Transverse colon (tissue), 4 donors: ENCODE data around the gene IRX1. TPM values are rescaled to one million over a fixed set of nuclear protein-coding genes. Genes with fewer than 3 reads are reported as not detected.

Experiments
- DNase-seq: peaks from one replicate; pipeline ENCODE4 v3.0.0-alpha.2; 2019
- H3K27ac ChIP-seq, 4 donors: fragments of 200-600 bp; sonication (generic); 2 replicates each; pipeline ENCODE4 v1.5.1; 2016 to 2018; ENCODE audit warnings: inconsistent platforms in 4 of 4
- H3K27me3 ChIP-seq: fragments of 200-600 bp; sonication (generic); 2 replicates; pipeline ENCODE4 v1.5.1; 2017; ENCODE audit warnings: inconsistent platforms
- H3K36me3 ChIP-seq, 4 donors: fragments of 200-600 bp; sonication (generic); 2 replicates each; pipeline ENCODE4 v1.5.1; 2017 to 2019; ENCODE audit warnings: inconsistent platforms in 4 of 4
- H3K4me1 ChIP-seq, 4 donors: fragments of 200-600 bp; sonication (generic); 2 replicates each; pipeline ENCODE4 v1.5.1; 2017 to 2020; ENCODE audit warnings: inconsistent platforms in 4 of 4
- H3K4me3 ChIP-seq, 4 donors: fragments of 200-600 bp; sonication (generic); 1 replicate in 1 of 4; 2 replicates in 3 of 4; pipeline versions ENCODE4 v1.5.1 to v1.6.1; 2017 to 2019; ENCODE audit warnings: inconsistent platforms in 4 of 4
- H3K9me3 ChIP-seq, 2 donors: fragments of 200-600 bp; sonication (generic); 2 replicates each; pipeline ENCODE4 v1.5.1; 2017 to 2019; ENCODE audit warnings: inconsistent platforms in 2 of 2
- EP300 ChIP-seq: sonication (generic); formaldehyde crosslinking; IDR thresholded peaks from one replicate; pipeline ENCODE4 v1.6.1; 2017; ENCODE audit warnings: antibody characterized with exemption, low read depth
- POLR2A ChIP-seq: fragments of 450-650 bp; IDR thresholded peaks from one replicate; pipeline ENCODE4 v1.6.1; 2016; ENCODE audit warnings: antibody characterized with exemption, mild to moderate bottlenecking, moderate library complexity
- POLR2AphosphoS5 ChIP-seq, 3 donors: sonication (generic); formaldehyde crosslinking; IDR thresholded peaks; one replicate each; pipeline ENCODE4 v1.6.1; 2016; ENCODE audit warnings: antibody characterized with exemption in 3 of 3
- WGBS, 2 donors: methylation state at CpG; one replicate each; pipeline ENCODE4 v1.1.5; 2018; ENCODE audit warnings: low coverage in 1 of 2; 5-methylcytosine and 5-hydroxymethylcytosine counted together
- in situ Hi-C, 4 donors: fragments of 200-750 bp; cut with MboI; loops; one replicate each; pipeline versions ENCODE4 v1.15.0 to v1.15.1; 2017; ENCODE audit warnings: low sequenced_read_pairs in 3 of 4, low pct_ligation_motif_present in 1 of 4, low pct_unique_long_range_greater_than_20kb in 1 of 4
- intact Hi-C: fragments of 100-400 bp; cut with DNase I; formaldehyde crosslinking; loops from one replicate; pipeline ENCODE4 v1.15.1; 2023; ENCODE audit warnings: low total_unique reads
- total RNA-seq, 4 donors: library from RNA; depleted of rRNA; stranded (reverse); fragments of >200 nt; gene quantifications; one replicate each; pipeline ENCODE4 v1.1.0, GENCODE V29; 2016
- TF ChIP-seq, protein P1 (sequence below), 5 experiments: fragments of 200-600 bp in 3 of 5; fragments of 450-650 bp in 2 of 5; sonication (generic) in 3 of 5; IDR thresholded peaks; 1 replicate in 2 of 5; 2 replicates in 3 of 5; pipeline ENCODE4 v1.5.1; 2016 to 2017; ENCODE audit warnings: antibody characterized with exemption in 5 of 5, inconsistent platforms in 3 of 5, mild to moderate bottlenecking in 2 of 5, moderate library complexity in 1 of 5

The IRX1 gene
- total RNA-seq, 4 donors from 2014 or later: not detected

DNA sequence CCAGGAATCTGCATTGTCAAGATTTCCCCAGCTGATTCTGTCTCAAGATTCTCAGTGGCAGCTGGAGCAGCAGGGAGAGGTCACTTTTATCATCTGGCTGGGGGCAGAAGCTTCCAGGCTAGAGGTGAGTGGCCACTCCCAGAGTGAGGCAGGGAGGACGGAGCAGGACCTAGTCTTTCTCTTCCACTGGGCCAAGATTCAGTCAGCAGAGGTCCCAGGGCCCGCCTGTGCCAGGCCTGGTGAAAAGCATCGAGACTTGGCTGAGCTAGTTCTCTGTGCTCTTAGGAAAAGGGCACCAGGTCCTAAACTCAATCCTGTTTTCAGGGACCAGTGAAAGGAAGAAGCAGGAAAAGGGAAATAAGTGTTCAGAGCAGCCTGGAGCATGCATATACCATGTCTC is 46.6 kb downstream of the IRX1 start:
- no peak overlapping the region for H3K27ac ChIP-seq
- intact Hi-C loops: no loop called here
- no peaks in the 10 kb centered on the region for H3K4me1 ChIP-seq
- no peaks in the 10 kb centered on the region for H3K36me3 ChIP-seq
- 77% methylated on average over 3 of the region's 3 CpGs; no CpG with 5 or more reads in 1 of the 2 donors for WGBS, 2 donors
- no peaks in the 10 kb centered on the region for H3K9me3 ChIP-seq
- no peak overlapping the region for H3K4me3 ChIP-seq
- no peak for DNase-seq
- TF ChIP-seq, protein P1, sequence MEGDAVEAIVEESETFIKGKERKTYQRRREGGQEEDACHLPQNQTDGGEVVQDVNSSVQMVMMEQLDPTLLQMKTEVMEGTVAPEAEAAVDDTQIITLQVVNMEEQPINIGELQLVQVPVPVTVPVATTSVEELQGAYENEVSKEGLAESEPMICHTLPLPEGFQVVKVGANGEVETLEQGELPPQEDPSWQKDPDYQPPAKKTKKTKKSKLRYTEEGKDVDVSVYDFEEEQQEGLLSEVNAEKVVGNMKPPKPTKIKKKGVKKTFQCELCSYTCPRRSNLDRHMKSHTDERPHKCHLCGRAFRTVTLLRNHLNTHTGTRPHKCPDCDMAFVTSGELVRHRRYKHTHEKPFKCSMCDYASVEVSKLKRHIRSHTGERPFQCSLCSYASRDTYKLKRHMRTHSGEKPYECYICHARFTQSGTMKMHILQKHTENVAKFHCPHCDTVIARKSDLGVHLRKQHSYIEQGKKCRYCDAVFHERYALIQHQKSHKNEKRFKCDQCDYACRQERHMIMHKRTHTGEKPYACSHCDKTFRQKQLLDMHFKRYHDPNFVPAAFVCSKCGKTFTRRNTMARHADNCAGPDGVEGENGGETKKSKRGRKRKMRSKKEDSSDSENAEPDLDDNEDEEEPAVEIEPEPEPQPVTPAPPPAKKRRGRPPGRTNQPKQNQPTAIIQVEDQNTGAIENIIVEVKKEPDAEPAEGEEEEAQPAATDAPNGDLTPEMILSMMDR (IDR thresholded peaks at IDR 0.05): no peak
- no peak for TF ChIP-seq POLR2AphosphoS5 (IDR thresholded peaks at IDR 0.05)
- TF ChIP-seq POLR2A: no peak
- TF ChIP-seq EP300: no peak
- in situ Hi-C loops: no loop called here
- H3K27me3 ChIP-seq: no peaks in the 10 kb centered on the region

DNA sequence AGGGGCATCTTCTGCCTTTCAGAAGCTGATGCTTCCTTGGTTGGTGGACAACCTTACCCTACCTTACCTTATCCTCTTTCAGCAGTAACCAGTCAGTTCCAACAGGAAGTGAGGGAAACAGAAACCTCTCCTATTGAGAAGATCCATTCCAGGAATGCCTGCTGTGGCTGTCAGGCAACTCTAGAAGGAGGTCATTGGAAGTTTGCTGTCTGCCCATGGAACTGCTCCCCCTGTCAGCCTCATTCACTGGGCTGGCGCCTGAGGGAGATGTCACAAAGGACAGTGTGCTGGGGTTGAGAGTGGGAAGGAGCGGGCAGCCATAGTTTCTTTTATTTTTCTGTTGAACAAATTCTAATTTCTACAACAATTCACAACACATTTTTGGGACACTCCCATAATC is 54.7 kb downstream of the IRX1 start:
- Histone ChIP-seq H3K9me3 (no peaks in the 10 kb centered on the region), H3K36me3 (no peaks in the 10 kb centered on the region), H3K4me3 (no peak overlapping the region), H3K27me3 (no peaks in the 10 kb centered on the region), H3K4me1 (no peaks in the 10 kb centered on the region), H3K27ac (no peak overlapping the region)
- no peak for DNase-seq
- in situ Hi-C loops: no loop called here
- WGBS, 2 donors: 61% methylated on average over 2 of the region's 2 CpGs; no CpG with 5 or more reads in 1 of the 2 donors
- no peak for TF ChIP-seq POLR2AphosphoS5 (IDR thresholded peaks at IDR 0.05)
- intact Hi-C loops: no loop called here

DNA sequence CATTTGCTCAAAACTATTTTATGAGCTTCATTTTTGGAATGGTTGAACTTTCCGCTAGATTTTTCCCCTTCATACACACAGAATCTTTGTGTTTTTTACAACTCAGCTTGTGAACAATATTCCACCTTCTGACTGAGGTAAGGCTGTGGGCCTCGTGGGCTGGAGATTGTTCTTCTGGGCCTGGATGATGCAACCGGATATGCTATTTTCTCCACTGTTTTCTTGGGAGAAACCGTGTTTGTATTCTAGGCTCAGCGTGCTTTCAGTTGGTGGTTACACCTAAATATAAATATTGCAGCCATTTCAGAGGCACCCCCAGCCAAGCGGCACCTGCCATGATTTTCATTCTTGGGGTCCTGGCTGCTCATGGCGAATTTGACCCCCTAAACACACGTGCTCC is 55.2 kb downstream of the IRX1 start:
- no peak for DNase-seq
- no peak for TF ChIP-seq POLR2A
- TF ChIP-seq POLR2AphosphoS5 (IDR thresholded peaks at IDR 0.05): no peak
- TF ChIP-seq, protein P1 (IDR thresholded peaks at IDR 0.05): no peak
- TF ChIP-seq EP300: no peak
- H3K27me3 ChIP-seq: no peaks in the 10 kb centered on the region
- no peaks in the 10 kb centered on the region for H3K4me1 ChIP-seq
- no peaks in the 10 kb centered on the region for H3K36me3 ChIP-seq
- no peak overlapping the region for H3K27ac ChIP-seq
- no peak overlapping the region for H3K4me3 ChIP-seq
- WGBS, 2 donors: 53 to 71% methylated on average over 6 to 8 of the region's 8 CpGs
- in situ Hi-C loops: no loop called here
- intact Hi-C loops: no loop called here
- H3K9me3 ChIP-seq: no peaks in the 10 kb centered on the region
